Sigmoid colon (tissue), 7 donors: ENCODE measurements around the gene RNF186. TPM values are rescaled to one million over a fixed set of nuclear protein-coding genes. Genes with fewer than 3 reads are reported as not detected.
"Not testable (repeated sequence)": the region's sequence is repeated elsewhere in the genome, so short reads cannot be mapped to it uniquely, and the experiment has no call there.

Experiments used
- DNase-seq: peaks from one replicate; pipeline ENCODE4 v3.0.0-alpha.2; 2019
- H3K27ac ChIP-seq, 4 donors: fragments of 200-600 bp; sonication (generic); one replicate each; pipeline ENCODE4 v1.5.1; 2016 to 2019; ENCODE audit warnings: mild to moderate bottlenecking in 1 of 4
- H3K27me3 ChIP-seq, 3 donors: fragments of 200-600 bp; sonication (generic); one replicate each; pipeline ENCODE4 v1.5.1; 2019; ENCODE audit warnings: mild to moderate bottlenecking in 1 of 3
- H3K36me3 ChIP-seq, 4 donors: fragments of 200-600 bp; sonication (generic); one replicate each; pipeline ENCODE4 v1.5.1; 2016 to 2019
- H3K4me1 ChIP-seq, 4 donors: fragments of 200-600 bp; sonication (generic); one replicate each; pipeline ENCODE4 v1.5.1; 2017 to 2019
- H3K4me3 ChIP-seq, 4 donors: fragments of 200-600 bp; sonication (generic); one replicate each; pipeline ENCODE4 v1.5.1; 2017 to 2019; ENCODE audit warnings: mild to moderate bottlenecking in 2 of 4, moderate library complexity in 1 of 4
- H3K9me3 ChIP-seq, 4 donors: fragments of 200-600 bp in 3 of 4; sonication (generic) in 3 of 4; one replicate each; pipeline versions ENCODE4 v1.5.1 to v1.6.1; 2013 to 2019
- CTCF ChIP-seq, 4 experiments: fragments of 450-650 bp in 3 of 4; fragments of 200-600 bp in 1 of 4; IDR thresholded peaks; one replicate each; pipeline ENCODE4 v1.5.1; 2016 to 2019; ENCODE audit warnings: antibody characterized with exemption in 4 of 4, mild to moderate bottlenecking in 3 of 4, moderate library complexity in 2 of 4
- EP300 ChIP-seq, 4 donors: sonication (generic); formaldehyde crosslinking; IDR thresholded peaks; one replicate each; pipeline ENCODE4 v1.6.1; 2017; ENCODE audit warnings: antibody characterized with exemption in 4 of 4
- POLR2A ChIP-seq, 2 donors: fragments of 450-650 bp; IDR thresholded peaks; one replicate each; pipeline ENCODE4 v1.6.1; 2016; ENCODE audit warnings: antibody characterized with exemption in 2 of 2, mild to moderate bottlenecking in 2 of 2, moderate library complexity in 2 of 2
- POLR2AphosphoS5 ChIP-seq, 4 donors: sonication (generic); formaldehyde crosslinking; IDR thresholded peaks; one replicate each; pipeline ENCODE4 v1.6.1; 2017; ENCODE audit warnings: antibody characterized with exemption in 4 of 4
- WGBS, 2 donors: extraction: QIAGEN DNeasy Blood & Tissue Kit; methylation state at CpG; one replicate each; pipeline ENCODE4 v1.1.7; 2013; 5-methylcytosine and 5-hydroxymethylcytosine counted together
- intact Hi-C: fragments of 100-400 bp; cut with DNase I; formaldehyde crosslinking; loops from one replicate; pipeline ENCODE4 v1.15.1; 2023
- polyA plus RNA-seq, 3 donors: library from polyadenylated mRNA; stranded (reverse); fragments of 200-250 nt; gene quantifications; one replicate each; pipeline ENCODE4 v1.2.3, GENCODE V29; 2013
- total RNA-seq, 4 donors: library from RNA; depleted of rRNA; stranded (reverse); fragments of >200 nt; gene quantifications; one replicate each; pipeline ENCODE4 v1.1.0, GENCODE V29; 2016
- donor health status: healthy with polysubstance abuse.
- donor health status: Bipolar disorder and iron deficiency.
- donor health status: healthy.

The RNF186 gene
- total and polyA plus RNA-seq, 7 donors, result 13.8 to 34.3 (median 19.7) TPM; not detected in 4

- intact Hi-C loops, result no loop called here
- no peak overlapping the region for H3K4me3 ChIP-seq
- no peaks in the 10 kb centered on the region for H3K27me3 ChIP-seq
- no peak overlapping the region for H3K27ac ChIP-seq
- WGBS, 2 donors, result 71 to 91% methylated on average over 5 of the region's 5 CpGs
- H3K9me3 ChIP-seq, result no peaks in the 10 kb centered on the region
- TF ChIP-seq POLR2AphosphoS5 (IDR thresholded peaks at IDR 0.05) (no peak), EP300 (IDR thresholded peaks at IDR 0.05) (no peak), CTCF (IDR thresholded peaks at IDR 0.05) (no peak), POLR2A (IDR thresholded peaks at IDR 0.05) (no peak)
- no peaks in the 10 kb centered on the region for H3K4me1 ChIP-seq
- no peaks in the 10 kb centered on the region for H3K36me3 ChIP-seq
- no peak for DNase-seq
Observed at GRCh38 chr1:19819701-19820100, 4.6 kb upstream of the RNF186 start.

- no peak for TF ChIP-seq CTCF (IDR thresholded peaks at IDR 0.05)
- TF ChIP-seq POLR2A (IDR thresholded peaks at IDR 0.05), result no peak
- no peak for TF ChIP-seq POLR2AphosphoS5 (IDR thresholded peaks at IDR 0.05)
- no peak for TF ChIP-seq EP300 (IDR thresholded peaks at IDR 0.05)
- H3K4me1 ChIP-seq, result no peaks in the 10 kb centered on the region
- no peak for DNase-seq
- H3K36me3 ChIP-seq, result no peaks in the 10 kb centered on the region
- no peak overlapping the region for H3K4me3 ChIP-seq
- WGBS, 2 donors, result 91 to 95% methylated on average over 3 of the region's 3 CpGs
- no peaks in the 10 kb centered on the region for H3K27me3 ChIP-seq
- no peak overlapping the region for H3K27ac ChIP-seq
- intact Hi-C loops, result no loop called here
- no peaks in the 10 kb centered on the region for H3K9me3 ChIP-seq
Observed at GRCh38 chr1:19818324-19818723, 3.2 kb upstream of the RNF186 start.

GRCh38 chr1:19817160-19817559 is 2.1 kb upstream of the RNF186 start:
- WGBS, 2 donors, result 81 to 87% methylated on average over 5 of the region's 5 CpGs

GRCh38 chr1:19816737-19817086 is 1.6 kb upstream of the RNF186 start:
- H3K36me3 ChIP-seq, H3K27ac ChIP-seq, DNase-seq, H3K27me3 ChIP-seq, intact Hi-C loops, H3K9me3 ChIP-seq, H3K4me3 ChIP-seq, H3K4me1 ChIP-seq: not testable (repeated sequence)
- WGBS, 2 donors, result 37 to 42% methylated on average over 1 of the region's 1 CpG

More at GRCh38 chr1:19817160-19817559, 2.1 kb upstream of the RNF186 start:
- Histone ChIP-seq H3K36me3 (no peaks in the 10 kb centered on the region), H3K9me3 (no peaks in the 10 kb centered on the region), H3K27ac (no peak overlapping the region), H3K4me3 (no peak overlapping the region), H3K4me1 (no peaks in the 10 kb centered on the region), H3K27me3 (no peaks in the 10 kb centered on the region)
- intact Hi-C loops, result no loop called here
- TF ChIP-seq POLR2AphosphoS5 (IDR thresholded peaks at IDR 0.05), result no peak
- TF ChIP-seq EP300 (IDR thresholded peaks at IDR 0.05), result no peak
- TF ChIP-seq POLR2A (IDR thresholded peaks at IDR 0.05), result no peak
- TF ChIP-seq CTCF (IDR thresholded peaks at IDR 0.05), result no peak
- DNase-seq, result no peak

GRCh38 chr1:19815801-19816736 is 986 bp upstream of the RNF186 start:
- no peak for TF ChIP-seq POLR2AphosphoS5 (IDR thresholded peaks at IDR 0.05)
- no peak for TF ChIP-seq CTCF (IDR thresholded peaks at IDR 0.05)
- Histone ChIP-seq H3K9me3 (no peaks in the 10 kb centered on the region), H3K4me1 (no peaks in the 10 kb centered on the region), H3K4me3 (no peak overlapping the region), H3K27me3 (no peaks in the 10 kb centered on the region), H3K36me3 (no peaks in the 10 kb centered on the region), H3K27ac (no peak overlapping the region)
- WGBS, 2 donors, result 25 to 54% methylated on average over 15 of the region's 15 CpGs
- DNase-seq, result no peak
- intact Hi-C loops, result no loop called here
